T-helper 1 cell treated with Interleukin-12 subunit alpha and Interleukin-12 subunit beta and Interleukin-4 antibody, amounts not matched to agents 30 ng/mL and 1 ng/mL, for 36 hours (primary cell): Measurements from ENCODE around the gene GGACT. TPM values are rescaled to one million over a fixed set of nuclear protein-coding genes. Genes with fewer than 3 reads are reported as not detected.
"Not testable (repeated sequence)": the region's sequence is repeated elsewhere in the genome, so short reads cannot be mapped to it uniquely, and the experiment has no call there.

Experiments
- intact Hi-C: fragments of 100-400 bp; cut with micrococcal nuclease; formaldehyde crosslinking; loops from one replicate; pipeline ENCODE4 v1.15.1; 2024
- total RNA-seq: library from RNA; stranded (reverse); gene quantifications from 2 replicates; pipeline ENCODE4 v1.2.3, GENCODE V29; 2022

The GGACT gene
- total RNA-seq, 1 donor from 2014 or later: 6.0 TPM

DNA sequence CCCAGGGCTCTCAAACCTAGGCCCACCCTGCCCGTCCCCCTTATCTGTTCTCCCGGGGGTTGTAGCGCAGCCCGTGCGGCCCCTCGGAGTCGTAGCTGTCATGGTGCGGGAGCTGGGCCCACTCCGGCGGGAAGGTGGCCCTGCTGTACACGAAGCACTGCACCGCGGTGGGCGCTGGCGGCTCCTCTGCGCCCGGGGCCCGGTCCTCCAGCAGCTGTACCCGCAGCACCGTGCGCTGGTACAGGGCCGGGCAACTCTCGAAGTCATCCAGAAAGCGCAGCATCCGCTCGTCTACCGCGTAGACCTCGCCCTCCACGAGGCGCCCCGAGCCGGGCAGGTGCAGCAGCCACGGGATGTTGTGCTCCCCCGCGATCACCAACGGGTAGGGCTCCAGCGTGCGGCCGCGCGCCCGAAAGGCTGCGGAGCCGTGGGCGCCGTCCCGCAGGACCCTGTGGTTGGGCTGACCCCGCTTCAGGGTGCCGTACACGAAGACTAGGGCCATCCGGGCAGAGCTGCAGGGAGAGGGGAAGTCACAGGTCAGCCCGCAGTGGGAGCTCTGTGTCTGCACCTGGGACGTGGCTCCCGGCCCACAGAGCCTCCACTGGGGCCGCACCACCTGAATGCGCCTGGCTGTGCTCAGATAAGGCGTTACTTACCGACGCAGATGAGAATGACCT lies 56.4 kb downstream of the GGACT start:
- intact Hi-C loops: no loop called here

DNA sequence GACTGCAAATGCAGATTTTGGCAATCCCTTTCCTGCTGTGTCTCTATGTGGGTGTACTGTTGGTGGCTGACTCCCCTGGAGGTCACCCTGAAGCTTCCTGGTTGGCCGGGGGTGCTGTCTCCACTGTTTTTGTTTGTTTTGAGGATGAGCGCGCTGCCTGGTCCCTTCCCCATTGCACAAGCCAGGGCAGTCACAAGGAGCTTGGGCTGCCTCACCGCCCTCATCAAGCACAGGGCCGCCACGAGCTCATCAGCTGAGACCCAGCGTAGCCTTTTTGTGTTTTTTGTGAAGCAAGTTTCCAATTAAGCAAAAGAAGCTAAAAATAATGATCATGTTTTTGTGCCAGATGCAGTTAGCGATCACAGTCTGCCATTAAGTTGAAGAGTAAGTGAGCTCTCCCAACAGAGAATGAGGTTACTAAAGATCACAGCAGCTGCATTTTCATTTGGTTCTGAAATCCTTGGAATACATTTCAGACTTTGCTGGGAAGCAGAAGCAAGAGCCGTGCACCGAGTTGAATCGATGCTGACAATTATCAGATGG lies 57.8 kb downstream of the GGACT start:
- intact Hi-C loops: no loop called here

DNA sequence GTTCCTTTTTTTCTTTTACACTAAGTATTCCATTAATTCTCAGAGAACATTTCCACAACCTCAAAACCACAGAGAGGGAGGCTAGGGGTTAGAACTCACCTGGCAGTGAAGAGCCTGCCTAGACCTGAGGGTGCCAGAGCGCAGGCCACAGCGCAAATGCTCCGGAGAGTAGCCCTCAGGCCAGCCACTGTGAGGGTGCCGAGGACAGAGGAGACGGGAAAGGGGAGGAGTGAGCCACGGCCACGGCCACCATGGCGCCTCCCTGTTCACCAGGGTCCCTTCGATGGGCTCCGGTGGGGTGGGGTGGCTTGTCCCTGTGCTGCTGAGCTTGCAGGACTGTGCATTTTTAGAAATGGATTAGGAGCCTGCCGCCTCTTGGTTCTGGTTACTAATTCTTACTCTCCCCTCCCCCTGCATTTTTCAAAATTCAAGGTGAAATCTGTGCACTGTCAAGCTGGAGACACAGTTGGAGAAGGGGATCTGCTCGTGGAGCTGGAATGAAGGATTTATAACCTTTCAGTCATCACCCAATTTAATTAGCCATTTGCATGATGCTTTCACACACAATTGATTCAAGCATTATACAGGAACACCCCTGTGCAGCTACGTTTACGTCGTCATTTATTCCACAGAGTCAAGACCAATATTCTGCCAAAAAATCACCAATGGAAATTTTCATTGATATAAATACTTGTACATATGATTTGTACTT lies 58.8 kb downstream of the GGACT start:
- intact Hi-C loops: no loop called here

DNA sequence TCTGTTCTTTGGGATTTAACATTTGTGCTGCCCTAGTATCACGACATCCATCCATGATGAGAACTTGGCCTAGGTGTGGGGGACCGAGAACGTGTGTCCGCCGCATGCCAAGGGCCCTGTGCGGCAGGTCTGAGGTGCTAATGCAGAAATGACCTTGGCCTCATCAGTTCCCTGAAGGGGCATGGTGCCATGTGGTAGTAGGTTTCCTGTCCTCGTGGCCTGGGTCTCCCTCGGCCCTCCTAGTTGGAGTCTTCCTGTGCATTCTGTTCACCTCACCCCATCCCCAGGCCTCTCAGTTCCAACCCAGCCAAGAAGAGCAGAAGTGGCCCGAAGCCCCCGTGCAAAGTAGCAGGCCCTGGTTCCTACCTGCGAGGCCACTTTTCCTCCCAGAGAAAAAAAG lies 59.8 kb downstream of the GGACT start:
- intact Hi-C loops: no loop called here

DNA sequence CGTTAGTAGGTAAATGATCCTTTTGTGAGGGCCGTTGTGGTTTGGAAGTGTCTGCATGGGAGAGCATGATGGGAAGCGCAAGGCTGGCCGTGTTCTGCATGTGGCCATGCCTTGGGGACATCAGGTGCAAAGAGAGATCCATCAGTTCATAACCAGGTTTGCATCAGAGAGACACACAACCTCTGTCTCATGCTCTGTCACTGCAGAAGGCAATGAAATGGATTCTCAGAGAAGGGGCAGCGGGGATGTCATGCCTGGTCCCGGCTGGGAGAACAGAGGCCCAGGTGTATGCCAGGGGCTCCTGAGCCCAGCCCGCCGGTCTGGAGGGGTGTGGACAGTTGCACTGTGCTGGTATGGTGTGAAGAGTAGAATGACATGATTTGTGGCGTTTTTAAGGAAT lies 60.2 kb downstream of the GGACT start:
- intact Hi-C loops: no loop called here

DNA sequence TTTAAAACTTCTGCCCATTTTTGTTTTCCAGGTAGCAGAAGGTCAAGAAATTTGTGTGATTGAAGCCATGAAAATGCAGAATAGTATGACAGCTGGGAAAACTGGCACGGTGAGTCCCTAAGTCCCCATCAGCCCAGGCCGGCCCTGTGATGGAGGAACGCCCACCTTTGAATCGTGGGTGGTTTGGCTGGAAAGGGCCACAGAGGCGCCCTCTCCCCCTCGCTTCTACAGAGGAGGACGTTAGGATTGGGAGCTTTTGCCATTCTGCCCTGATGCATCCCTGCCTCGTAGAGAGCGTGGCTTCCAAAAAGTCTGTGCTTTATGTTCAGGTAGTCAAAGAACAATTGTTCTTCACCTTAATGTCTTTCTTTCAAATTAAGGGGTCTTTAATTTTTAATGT lies 60.9 kb downstream of the GGACT start:
- intact Hi-C loops: no loop called here

DNA sequence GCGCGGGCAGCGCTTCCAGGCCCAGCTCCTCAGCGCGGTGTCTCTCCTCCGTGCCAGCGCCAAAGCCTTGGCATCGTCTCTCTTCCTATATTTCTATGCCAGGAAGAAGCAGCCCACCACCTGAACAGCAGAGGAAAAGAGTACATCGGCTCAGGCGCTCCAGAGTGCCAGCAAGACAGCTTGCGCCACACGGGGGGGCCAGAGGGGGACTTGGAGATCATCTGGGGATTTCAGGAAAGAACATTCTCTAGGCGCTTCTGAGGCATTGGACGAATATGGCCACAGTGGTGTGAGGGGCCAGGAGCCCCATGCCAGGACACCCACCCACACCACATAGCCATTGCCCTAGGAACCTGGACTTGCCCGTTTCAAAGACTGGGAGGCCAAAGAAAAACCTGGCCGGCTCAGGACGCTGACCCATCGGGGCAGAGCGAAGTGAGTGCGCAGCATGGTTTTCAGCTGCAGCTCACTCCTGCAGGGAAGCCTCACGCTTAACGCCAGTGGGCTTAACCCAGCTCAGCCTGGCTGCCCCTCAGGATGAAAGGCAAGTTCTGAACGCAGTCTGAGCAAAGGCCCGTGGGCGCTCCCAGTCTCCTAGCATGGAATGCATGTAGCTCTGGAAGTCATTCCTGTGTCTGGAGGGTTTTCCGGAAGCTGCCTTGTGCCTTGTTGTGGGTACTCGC lies 62.1 kb downstream of the GGACT start:
- intact Hi-C loops: no loop called here

DNA sequence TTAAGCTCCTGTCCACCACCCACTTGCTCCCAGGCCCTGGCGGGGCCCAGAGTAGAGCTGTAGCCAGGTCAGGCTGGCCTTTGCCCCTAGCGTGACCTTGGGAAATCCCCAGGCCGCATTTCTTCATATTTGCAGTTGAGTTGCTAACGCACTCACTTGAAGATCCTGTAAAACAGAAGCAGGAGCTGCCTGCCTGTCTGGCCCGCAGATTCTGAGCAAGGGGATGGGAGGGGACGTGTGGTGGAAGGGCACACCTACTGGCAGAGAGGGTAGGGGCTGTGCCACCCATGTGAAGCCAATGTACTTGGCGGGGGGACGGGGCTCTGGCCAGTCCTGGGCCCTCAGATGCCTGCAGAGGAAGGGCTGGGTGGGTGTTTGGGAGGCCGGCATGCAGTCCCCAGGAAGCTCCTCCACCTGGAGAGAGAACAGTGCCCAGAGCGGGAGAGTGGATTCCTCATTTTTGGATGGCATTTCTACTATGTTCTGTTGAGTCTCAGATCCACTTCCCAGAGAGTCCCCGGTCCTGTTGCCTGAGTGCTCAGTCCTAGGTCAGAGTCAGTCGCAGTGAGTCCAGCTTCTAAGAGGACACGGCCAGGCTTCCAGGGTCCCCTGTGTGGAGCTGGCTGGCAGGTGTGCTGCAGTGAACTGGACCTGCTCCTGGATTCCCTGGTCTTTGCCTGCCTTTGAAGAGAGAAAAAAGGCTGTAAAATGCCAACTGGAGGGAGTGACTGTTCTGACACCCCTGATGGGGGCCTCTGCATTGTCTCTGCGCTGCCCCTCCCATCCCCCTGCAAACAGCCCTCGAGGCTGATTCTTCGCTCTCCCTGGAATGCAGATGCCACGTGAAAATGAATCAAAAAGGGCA lies 62.9 kb downstream of the GGACT start:
- intact Hi-C loops: no loop called here

DNA sequence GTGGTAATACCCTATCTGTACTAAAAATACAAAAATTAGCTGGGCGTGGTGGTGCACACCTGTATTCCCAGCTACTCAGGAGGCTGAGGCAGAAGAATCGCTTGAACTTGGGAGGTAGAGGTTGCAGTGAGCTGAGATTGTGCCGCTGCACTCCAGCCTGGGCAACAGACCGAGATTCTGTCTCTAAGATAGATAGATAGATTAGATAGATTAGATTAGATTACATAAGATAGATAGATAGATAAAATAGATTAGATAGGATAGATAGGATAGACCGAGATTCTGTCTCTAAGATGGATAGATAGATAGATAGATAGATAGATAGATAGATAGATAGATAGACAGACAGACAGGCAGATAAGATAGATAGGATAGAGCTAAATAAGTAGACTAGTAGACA lies 63.9 kb downstream of the GGACT start:
- intact Hi-C loops: not testable (repeated sequence)

DNA sequence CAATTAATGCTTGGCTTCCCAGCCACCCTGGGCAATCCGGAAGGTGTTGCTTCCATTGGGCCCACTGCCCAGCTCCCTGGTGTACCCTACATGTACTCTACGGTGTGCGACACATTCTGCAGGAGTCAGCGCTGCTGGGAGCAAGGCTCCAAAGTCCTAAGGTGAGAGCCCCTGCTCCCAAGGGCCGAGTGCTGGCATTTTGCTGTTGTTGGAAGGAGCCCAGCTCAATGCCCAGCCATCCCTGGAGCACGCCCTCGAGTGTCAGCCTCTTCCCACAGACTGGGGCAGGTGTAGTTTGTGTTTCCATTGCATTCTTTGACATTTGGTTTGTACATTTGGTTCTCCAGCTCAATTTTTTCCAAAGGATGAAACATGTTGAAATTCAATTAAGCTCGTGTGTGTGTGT lies 64.6 kb downstream of the GGACT start:
- intact Hi-C loops: no loop called here

DNA sequence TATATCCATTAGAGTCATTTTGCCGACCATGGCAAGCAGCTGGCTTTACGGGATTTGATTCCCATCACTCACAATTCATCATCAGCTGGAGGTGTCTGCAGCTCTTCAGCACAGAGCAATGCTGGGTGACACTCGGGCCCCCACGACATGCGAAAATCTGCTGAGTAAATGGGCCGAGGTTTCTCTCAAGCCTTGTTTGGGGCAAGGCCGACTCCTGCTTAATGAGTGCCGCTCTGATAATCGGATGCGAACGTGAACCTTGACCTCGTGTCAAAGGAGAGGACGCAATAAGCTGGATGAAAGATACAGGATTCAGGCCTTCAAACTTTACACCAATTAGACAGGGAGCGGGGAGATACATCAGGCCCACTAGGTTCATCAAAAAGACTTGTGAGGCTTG lies 65.2 kb downstream of the GGACT start:
- intact Hi-C loops: no loop called here

DNA sequence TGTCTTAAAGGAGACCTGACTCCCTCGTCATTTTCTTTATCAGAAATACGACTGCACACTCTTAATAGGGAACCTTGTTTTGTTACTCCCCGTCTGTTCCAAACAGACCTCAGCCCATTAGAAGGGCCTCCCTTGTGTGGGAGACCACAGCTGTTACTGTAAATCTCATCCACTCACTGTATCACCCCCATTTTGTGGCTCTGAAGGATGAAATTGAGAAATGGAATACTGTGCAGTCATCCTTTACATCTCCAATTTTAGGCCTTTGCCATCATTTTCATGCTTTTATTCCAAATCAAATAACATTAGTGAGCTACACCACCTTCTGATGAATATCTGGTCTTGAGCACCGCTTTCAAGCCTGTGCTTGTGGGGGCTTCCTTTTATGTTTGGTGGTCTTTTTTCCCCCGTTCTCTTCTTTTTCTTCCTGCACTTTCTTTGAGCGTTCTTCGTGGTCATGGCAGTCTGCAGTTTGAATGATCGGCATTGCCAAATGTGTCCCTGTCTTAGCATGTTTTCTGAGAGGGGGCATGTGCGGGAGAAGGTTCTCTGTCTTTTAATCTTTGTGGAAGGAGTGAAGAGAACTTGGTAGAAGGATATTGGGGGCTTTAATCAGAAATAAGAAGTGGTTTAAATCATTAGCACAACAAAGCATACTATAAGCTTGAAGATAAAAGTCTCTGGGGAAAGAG lies 65.8 kb downstream of the GGACT start:
- intact Hi-C loops: no loop called here

DNA sequence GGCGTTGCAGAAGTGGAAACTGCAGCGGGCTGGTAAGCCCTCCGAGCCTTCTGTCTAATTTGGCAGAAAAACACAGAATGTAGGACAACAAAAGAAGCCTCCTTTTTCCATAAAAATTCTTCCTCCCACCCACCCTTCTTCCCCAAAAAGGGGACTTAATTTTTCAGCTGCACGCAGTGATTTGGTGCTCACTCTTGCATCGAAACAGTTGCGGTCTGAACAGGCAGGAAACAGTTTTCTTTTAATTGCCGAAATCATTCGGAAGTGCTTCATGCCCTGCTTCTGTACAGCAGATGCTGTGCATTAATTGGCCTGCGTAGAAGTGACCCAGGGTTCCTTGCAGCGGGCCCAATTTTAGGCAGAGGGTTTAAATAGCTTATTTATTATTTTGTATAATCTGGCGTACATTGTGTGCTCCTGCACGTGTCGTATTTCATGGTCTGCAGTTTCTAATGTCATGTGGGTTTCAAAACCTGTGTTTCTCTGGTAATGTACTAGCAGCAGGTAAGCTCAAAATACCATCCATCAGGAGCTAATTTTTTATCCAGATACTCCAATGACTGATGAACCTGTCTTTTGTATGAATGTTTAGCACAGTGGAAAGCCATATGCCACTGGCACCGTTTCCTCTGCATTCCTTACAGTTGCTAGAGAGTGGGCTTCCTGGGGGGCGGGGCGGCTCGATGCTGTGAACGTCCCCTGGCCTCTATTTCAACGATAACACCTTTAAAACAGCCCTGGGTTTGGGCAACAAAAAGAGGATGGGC lies 66.6 kb downstream of the GGACT start:
- intact Hi-C loops: no loop called here

DNA sequence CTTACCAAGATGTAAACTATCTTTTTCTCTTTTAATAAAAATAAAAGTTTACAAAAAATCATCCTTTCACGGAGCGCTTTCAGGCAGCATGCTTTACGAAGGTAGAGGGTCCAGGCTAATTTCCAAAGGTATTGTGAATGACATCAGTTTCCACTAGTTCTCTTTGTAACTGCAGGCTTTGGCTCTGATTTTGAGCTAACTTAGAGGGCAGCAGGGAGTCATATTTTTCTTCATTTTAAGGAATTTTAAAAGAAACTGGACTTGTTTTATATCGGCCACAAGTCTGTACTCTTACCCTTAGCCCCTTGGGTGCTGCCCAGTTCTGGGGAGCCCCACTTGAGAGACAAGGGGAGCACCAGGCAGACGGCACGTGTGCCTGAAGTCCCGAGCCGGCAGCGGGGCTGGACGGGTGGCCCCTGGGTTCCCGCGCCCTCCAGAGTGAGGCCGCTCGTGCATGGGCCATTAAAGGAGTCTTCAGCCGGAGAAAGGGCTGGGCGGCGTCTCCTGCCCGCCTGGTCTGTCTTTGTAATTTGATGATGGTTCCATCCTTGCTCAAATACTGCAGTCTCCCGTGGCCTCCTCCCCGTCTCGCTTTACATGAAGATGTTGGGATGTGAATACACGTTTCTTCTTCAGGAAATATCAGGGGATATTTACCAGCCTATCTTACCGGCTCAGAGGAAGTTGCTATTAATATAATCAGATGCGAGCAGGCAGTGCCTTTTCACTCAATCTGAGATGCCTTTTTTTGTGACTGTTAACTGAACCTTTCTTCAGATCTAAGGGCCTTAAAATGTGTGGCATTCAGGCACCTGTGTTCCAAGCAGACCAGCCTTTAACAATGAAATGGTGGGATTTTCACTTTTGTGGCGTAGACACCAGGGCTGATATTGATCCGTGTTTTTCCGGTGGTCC lies 67.4 kb downstream of the GGACT start:
- intact Hi-C loops: no loop called here

DNA sequence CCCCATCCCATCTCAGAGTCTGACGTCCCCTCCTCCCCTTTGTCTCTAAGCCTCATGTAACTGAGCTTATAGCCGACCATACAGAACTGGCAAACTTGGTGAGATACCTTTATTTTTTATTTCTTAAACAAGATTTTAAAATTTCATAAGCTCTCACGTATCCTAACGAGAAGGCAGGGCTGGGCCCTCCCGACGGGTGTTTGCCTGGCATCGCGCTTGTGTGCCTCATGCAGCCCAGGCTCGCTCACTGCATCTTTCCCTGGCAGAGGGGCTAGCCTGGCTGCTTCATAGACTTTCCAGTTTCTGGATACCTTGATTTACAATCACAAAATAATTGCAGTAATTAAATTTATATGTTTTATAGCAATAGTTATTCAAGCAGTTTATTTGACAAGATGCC lies 69.0 kb downstream of the GGACT start:
- intact Hi-C loops: no loop called here

DNA sequence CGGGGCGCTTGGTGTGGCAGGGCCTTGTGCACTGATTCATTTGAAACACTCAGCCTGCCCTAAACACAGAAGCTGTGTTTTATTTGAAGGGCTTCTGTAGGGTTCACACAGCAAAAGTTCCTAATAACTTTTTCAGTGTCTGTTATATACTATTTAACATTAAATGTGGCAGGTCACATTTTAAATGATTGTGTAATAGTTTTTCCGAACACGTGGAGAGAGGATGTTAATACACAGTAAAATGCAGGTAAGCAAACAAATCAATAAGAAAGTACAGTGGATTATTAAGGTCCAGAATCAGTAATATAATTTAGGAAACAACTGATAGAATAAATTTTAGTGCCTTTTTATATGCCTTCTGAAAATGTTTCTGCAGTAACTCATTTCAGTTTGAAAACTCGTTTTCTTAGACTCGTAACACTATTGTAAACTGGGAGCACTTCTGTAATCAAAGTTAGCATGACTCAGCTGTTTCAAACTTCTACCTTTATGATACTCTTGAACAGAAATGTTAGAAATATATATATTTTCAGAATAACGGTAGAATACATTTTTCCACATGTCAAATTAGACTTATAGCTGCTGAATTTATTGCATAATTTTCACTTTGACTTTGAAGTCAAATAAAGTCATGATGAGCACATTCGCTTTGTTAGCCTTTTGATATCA lies 70.1 kb downstream of the GGACT start:
- intact Hi-C loops: no loop called here

DNA sequence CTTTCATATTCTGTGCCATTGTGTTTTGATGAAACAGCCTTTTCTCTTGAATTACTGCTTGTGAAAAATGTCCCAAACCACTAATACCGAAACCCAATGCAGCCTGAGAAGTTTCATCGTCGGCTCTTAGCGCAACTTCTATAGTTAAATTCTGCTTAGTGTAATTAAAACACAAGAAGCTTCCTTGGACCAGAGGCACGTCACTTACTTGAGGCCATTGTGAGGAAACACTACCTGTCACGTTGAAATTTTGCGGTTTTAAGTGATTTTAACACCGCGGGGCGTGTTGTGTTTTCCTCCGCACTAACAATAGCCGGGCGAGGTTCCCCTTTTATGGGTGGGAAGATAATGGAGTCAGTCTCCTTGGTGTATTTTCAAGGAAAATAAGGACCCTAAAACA lies 70.9 kb downstream of the GGACT start:
- intact Hi-C loops: no loop called here

DNA sequence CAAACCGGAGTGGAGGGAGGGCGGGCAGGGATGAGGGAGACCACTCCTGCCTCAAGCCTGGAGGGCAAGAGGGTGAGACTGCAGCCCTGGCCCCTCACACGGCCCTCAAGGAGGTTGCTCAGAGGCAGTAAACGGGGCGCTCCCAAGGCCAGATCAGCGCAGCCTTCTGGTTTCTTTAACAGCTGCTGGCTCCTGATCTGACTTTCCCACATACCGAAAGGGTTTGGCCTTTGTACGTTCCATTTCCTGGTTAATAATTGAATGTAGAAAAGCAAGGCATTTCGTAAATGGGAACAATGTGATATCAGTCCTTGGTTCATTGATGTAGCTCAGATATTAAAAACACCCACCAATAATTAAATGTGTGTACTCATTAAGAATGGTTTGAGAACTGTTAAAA lies 71.5 kb downstream of the GGACT start:
- intact Hi-C loops: no loop called here
